Activated naive CD4-positive, alpha-beta T cell (primary cell): ENCODE measurements around the gene PDXDC1.
"Not testable (repeated sequence)": the region's sequence is repeated elsewhere in the genome, so short reads cannot be mapped to it uniquely, and the experiment has no call there.

ENCODE experiments used
- DNase-seq, 4 experiments: peaks; one replicate each; lab custom pipeline; 2025; lab: John Stamatoyannopoulos, UW

Gene PDXDC1

DNA sequence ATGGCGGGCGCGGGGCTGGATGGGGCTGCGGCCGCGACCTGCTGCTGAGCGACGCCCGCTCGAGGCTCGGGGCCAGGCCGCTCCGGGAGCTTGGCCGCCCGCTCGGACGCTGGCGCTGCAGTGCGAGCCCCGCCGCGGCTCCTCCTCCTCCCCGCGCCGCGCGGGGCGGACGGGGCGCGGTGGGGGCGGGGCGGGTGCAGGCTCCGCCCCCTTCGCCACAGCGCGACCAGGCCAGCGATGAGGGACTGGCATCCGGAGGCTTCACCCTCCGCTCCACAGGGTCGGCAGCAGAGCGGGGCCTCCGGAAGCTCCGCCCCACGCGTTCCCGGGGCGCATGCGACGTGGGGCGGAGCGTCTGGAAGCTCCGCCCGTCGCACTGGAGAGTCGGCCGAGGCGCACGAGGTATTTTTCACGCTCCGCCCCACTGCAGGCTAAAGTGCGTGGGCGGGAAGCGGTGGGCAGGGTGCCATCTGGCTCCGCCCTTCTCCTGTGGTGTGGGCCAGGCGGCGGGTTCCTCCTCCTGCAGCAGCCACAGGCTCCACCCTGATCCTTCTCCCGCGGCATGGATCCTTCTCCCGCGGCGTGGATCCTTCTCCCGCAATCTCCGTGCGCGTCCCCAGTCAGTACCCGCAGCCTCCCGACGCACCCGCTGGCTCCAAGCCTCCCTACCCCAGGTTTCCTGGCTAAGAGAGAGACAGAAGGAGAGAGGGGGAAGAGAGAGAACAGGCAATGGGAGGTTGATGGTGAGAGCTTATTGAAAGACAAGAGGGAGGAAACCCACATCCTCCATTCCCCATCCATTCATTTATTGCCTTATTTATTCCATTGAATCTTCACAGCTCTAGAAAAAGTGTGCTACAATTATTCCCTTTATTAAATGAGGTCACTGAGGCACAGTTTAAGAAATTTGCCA lies 180.1 kb downstream of the PDXDC1 start:
- peak; percentile 52 to 79 (median 64) for DNase-seq

- not testable (repeated sequence) for DNase-seq
Observed at GRCh38 chr16:15157644-15158043, 182.8 kb downstream of the PDXDC1 start.

- DNase-seq, result not testable (repeated sequence)
Observed at GRCh38 chr16:15159671-15160070, 184.8 kb downstream of the PDXDC1 start.

GRCh38 chr16:15160571-15160970 lies 185.7 kb downstream of the PDXDC1 start:
- DNase-seq, result not testable (repeated sequence)

DNA sequence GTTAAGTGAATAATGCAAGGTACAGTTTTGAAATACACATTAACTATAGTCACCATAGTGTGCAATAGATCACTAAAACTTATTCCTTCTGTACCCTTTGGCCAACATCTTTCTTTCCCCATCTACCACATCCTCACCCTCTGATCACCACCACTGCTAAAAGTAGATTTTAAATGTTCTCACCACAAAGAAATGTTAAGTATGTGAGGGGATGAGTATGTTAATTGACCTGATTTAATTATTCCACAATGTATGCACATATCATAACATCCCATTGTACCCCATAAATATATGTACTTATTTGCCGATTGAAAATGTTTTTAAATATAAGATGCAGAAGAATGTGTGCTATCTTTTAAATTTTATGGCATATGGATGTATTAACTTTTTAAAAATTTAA lies 188.2 kb downstream of the PDXDC1 start:
- DNase-seq, result not testable (repeated sequence)

DNA sequence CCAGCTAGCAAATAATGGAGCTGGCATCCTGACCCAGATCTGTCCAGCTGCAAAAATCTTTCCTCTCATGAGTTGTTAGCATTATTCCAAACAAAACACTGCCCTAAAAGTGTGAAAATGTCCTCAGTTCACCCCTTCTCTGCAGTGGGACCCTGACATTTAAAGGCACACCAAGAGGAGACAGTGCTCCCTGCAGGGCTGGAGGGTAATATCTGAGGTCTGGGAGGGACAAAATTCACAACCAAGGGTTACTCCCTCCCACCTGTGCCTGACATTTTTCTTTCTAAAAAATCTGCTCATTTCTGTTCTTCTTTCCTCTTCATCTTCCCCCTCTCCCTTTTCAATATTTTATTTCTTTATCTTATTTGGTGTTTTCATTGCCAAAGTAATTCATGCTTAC lies 191.4 kb downstream of the PDXDC1 start:
- not testable (repeated sequence) for DNase-seq

GRCh38 chr16:15168303-15168702 lies 193.5 kb downstream of the PDXDC1 start:
- DNase-seq, result not testable (repeated sequence)

DNA sequence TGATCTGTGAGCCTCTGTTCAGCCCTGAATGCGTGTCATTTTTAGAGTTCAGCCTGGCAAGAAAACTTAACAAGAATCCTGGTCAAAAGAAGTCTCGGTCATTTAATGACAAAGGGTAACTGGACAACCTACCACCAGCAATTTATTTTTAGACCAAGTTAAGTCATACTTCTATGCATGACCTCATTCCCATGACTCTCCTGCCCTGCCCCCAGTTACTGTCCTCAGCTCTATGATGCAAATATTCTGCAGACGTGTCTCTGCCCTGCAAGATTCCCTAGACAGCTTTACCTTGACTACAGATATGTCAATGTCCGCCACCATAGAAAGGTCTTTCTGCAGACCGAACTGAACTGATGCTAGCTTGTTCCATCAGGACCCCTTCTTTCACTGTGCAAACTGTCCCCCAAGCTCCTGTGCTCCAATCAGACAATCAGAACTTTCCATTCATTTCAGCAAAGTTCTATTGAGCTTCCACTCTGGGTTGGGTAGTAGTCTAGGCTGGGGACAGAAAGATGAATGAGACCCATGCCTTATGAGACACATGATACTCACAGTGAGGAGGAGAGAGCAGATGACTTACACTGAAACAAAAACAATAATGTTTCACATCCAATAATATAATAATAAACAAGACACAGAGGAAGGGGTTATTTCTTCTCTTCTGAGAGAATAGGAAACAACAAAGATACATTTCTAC lies 194.3 kb downstream of the PDXDC1 start:
- DNase-seq, result not testable (repeated sequence)

GRCh38 chr16:15179909-15180308 lies 205.1 kb downstream of the PDXDC1 start:
- not testable (repeated sequence) for DNase-seq

DNA sequence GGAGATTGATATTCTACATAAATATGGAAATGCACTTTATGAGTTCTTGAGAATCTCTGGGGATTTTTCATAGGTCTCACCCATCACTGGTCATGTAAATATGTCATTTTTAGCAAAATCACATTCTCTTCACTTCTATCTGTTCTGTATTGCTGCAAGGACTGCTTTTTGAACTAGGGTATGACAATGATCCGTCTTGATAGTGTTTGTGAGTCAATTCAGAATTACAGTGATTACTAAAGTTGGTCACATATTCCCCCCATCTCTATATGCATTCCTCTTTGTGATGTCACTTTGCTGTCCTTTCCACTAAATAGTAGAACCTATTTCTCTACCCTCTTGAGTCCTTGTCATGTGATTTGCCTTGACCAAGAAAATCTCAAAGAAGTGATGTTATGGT lies 206.1 kb downstream of the PDXDC1 start:
- not testable (repeated sequence) for DNase-seq

DNA sequence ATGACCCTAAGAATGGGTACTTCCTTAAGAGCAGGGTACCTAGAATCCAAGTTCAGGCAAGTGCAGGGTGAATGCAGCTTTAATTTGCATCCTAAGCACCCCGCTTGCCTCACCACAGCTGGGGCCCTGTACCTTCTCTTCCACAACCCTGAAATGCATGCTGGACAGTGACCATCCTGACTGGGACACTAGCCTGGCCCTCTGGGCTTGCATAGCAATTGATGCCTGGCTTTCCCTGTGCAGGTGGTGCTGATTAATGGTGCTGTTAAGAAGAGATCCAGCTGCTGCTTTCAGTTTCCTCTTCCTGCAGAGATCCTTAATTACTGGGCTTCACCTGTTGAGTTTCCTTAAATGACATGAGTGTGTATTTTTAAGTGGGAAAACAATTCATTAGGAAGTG lies 209.2 kb downstream of the PDXDC1 start:
- not testable (repeated sequence) for DNase-seq
